CD4-positive, alpha-beta T cell (primary cell): ENCODE measurements around the gene KDM2A. TPM values are rescaled to one million over a fixed set of nuclear protein-coding genes. Genes with fewer than 3 reads are reported as not detected.

Experiments
- ATAC-seq: fragments of 200-7000 bp; cut with Tn5 transposase; one replicate; pipeline ENCODE4 v1.10.0; 2022; ENCODE audit warnings: mild to moderate bottlenecking; ENCODE audit not compliant: poor library complexity
- CTCF ChIA-PET: fragments of 350-600 bp; sonication (Branson Sonifier 250); formaldehyde crosslinking; loops from one replicate; lab custom pipeline; 2021; ENCODE audit warnings: antibody characterized with exemption, inconsistent platforms; lab: Charles Lee
- POLR2A ChIA-PET: fragments of 350-600 bp; sonication (Branson Sonifier 250); formaldehyde crosslinking; loops from one replicate; lab custom pipeline; 2021; ENCODE audit warnings: antibody characterized with exemption, inconsistent platforms; lab: Charles Lee
- DNase-seq, 14 experiments: peaks; one replicate each; pipeline ENCODE4 v3.0.0-alpha.2; 2013 to 2020; ENCODE audit warnings: mixed read lengths in 2 of 14
- H3K27ac ChIP-seq, 2 donors: one replicate each; pipeline versions ENCODE4 v1.5.1 to v1.7.0; 2013; ENCODE audit warnings: low read length in 2 of 2, low read depth in 1 of 2, mild to moderate bottlenecking in 1 of 2
- H3K27me3 ChIP-seq, 2 experiments: 1 replicate in 1 of 2; 2 replicates in 1 of 2; pipeline versions ENCODE4 v1.6.1 to v1.7.0; 2013; ENCODE audit warnings: low read length in 2 of 2, control low read depth in 1 of 2, mild to moderate bottlenecking in 1 of 2, moderate library complexity in 1 of 2; ENCODE audit not compliant: insufficient read depth in 2 of 2, control insufficient read depth in 1 of 2
- H3K36me3 ChIP-seq: one replicate; pipeline ENCODE4 v1.6.1; 2013; ENCODE audit warnings: low read length, control low read depth; ENCODE audit not compliant: insufficient read depth
- H3K4me1 ChIP-seq: one replicate; pipeline ENCODE4 v1.6.1; 2013; ENCODE audit warnings: low read length, control low read depth; ENCODE audit not compliant: insufficient read depth
- H3K4me3 ChIP-seq: one replicate; pipeline ENCODE4 v1.5.1; 2013; ENCODE audit warnings: mild to moderate bottlenecking, low read length, moderate library complexity
- H3K9me3 ChIP-seq, 2 experiments: 1 replicate in 1 of 2; 2 replicates in 1 of 2; pipeline versions ENCODE4 v1.6.1 to v1.7.0; 2013; ENCODE audit warnings: low read length in 2 of 2, mild to moderate bottlenecking in 2 of 2, control low read depth in 1 of 2, moderate library complexity in 1 of 2; ENCODE audit not compliant: control insufficient read depth in 1 of 2, insufficient read depth in 1 of 2
- H3K27ac Mint-ChIP-seq: one replicate; pipeline ENCODE4 v1.8.0; 2020; ENCODE audit warnings: mixed read lengths
- H3K27me3 Mint-ChIP-seq: one replicate; pipeline ENCODE4 v1.8.0; 2021; ENCODE audit warnings: mixed read lengths
- H3K36me3 Mint-ChIP-seq: one replicate; pipeline ENCODE4 v1.8.0; 2021; ENCODE audit warnings: low read depth, mixed read lengths
- H3K4me1 Mint-ChIP-seq: one replicate; pipeline ENCODE4 v1.8.0; 2021; ENCODE audit warnings: low read depth, mixed read lengths
- H3K4me3 Mint-ChIP-seq: one replicate; pipeline ENCODE4 v1.8.0; 2020; ENCODE audit warnings: mild to moderate bottlenecking, mixed read lengths
- H3K9me3 Mint-ChIP-seq: one replicate; pipeline ENCODE4 v1.8.0; 2020; ENCODE audit warnings: mixed read lengths
- CTCF ChIP-seq: fragments of 200-600 bp; IDR thresholded peaks from one replicate; pipeline ENCODE4 v1.8.0; 2022; ENCODE audit warnings: antibody characterized with exemption, mild to moderate bottlenecking
- intact Hi-C, 2 experiments: fragments of 100-400 bp; cut with DNase I in 1 of 2; cut with micrococcal nuclease in 1 of 2; formaldehyde crosslinking; loops; one replicate each; pipeline versions ENCODE4 v1.15.1 to v1.9.0; 2023 to 2025; cut with DNase I, micrococcal nuclease
- total RNA-seq, 174 experiments: library from RNA in 2 of 174; stranded (reverse) in 2 of 174; gene quantifications; one replicate each; pipeline ENCODE4 v1.2.3 and lab custom pipeline; 2021 to 2026

The KDM2A gene
- total RNA-seq, 2 experiments from 2014 or later = 410 to 412 TPM

- H3K27me3 ChIP-seq = no peaks in the 10 kb centered on the region
- ChIA-PET POLR2A (no interaction called here), CTCF (no interaction called here)
- no peak for ATAC-seq
- Mint-ChIP-seq H3K4me1 (peaks cover 7% of the 10 kb centered on the region), H3K36me3 (no peaks in the 10 kb centered on the region), H3K27ac (no peak overlapping the region), H3K27me3 (no peaks in the 10 kb centered on the region), H3K4me3 (no peak overlapping the region), H3K9me3 (no peaks in the 10 kb centered on the region)
- peaks cover 11% of the 10 kb centered on the region for H3K4me1 ChIP-seq
- intact Hi-C loops = loop anchor here in 1 of 2 experiments (10.0 kb wide), 2 partner anchors 274 to 694 kb away; no protein-coding TSS in a partner anchor
- H3K4me3 ChIP-seq = no peak overlapping the region
- no peak for DNase-seq
- TF ChIP-seq CTCF = no peak
- H3K36me3 ChIP-seq = no peaks in the 10 kb centered on the region
- no peak overlapping the region for H3K27ac ChIP-seq
- H3K9me3 ChIP-seq = no peaks in the 10 kb centered on the region
Observed at GRCh38 chr11:67111261-67111660, 7.8 kb upstream of the KDM2A start.

GRCh38 chr11:67113231-67113721, 5.8 kb upstream of the KDM2A start:
- Histone ChIP-seq H3K36me3 (no peaks in the 10 kb centered on the region), H3K9me3 (no peaks in the 10 kb centered on the region), H3K4me3 (no peak overlapping the region), H3K27me3 (no peaks in the 10 kb centered on the region), H3K4me1 (peaks cover 16% of the 10 kb centered on the region), H3K27ac (no peak overlapping the region)
- Mint-ChIP-seq H3K27ac (peak overlapping the region; percentile 68), H3K9me3 (no peaks in the 10 kb centered on the region), H3K4me1 (peaks cover 19% of the 10 kb centered on the region), H3K4me3 (peak overlapping the region; percentile 79), H3K36me3 (no peaks in the 10 kb centered on the region), H3K27me3 (no peaks in the 10 kb centered on the region)
- intact Hi-C loops = loop anchor here in 1 of 2 experiments (10.0 kb wide), 2 partner anchors 272 to 692 kb away; no protein-coding TSS in a partner anchor
- POLR2A ChIA-PET = interaction anchor here (0.9 to 1.6 kb wide), 5 partner anchors 8 to 240 kb away, joined by 3 to 5 read pairs (median 4); partner anchors contain the start of gene POLD4
- TF ChIP-seq CTCF = no peak
- ATAC-seq = no peak
- CTCF ChIA-PET = no interaction called here
- DNase-seq = peak in 5 of 14 experiments; percentile 4 to 49 (median 27)

- ChIA-PET POLR2A (interaction anchor here (1.2 to 1.6 kb wide), 2 partner anchors 11 to 125 kb away, joined by 4 to 5 read pairs; no protein-coding TSS in a partner anchor), CTCF (no interaction called here)
- H3K4me3 ChIP-seq = no peak overlapping the region
- Mint-ChIP-seq H3K4me1 (peaks cover 19% of the 10 kb centered on the region), H3K27me3 (no peaks in the 10 kb centered on the region), H3K36me3 (peaks cover 4% of the 10 kb centered on the region), H3K9me3 (no peaks in the 10 kb centered on the region), H3K27ac (no peak overlapping the region), H3K4me3 (no peak overlapping the region)
- H3K9me3 ChIP-seq = no peaks in the 10 kb centered on the region
- intact Hi-C loops = loop anchor here in 1 of 2 experiments (10.0 kb wide), 2 partner anchors 270 to 690 kb away; no protein-coding TSS in a partner anchor
- ATAC-seq (no peak), DNase-seq (no peak)
- no peak overlapping the region for H3K27ac ChIP-seq
- TF ChIP-seq CTCF = no peak
- H3K27me3 ChIP-seq = no peaks in the 10 kb centered on the region
- peaks cover 16% of the 10 kb centered on the region for H3K4me1 ChIP-seq
- H3K36me3 ChIP-seq = no peaks in the 10 kb centered on the region
Observed at GRCh38 chr11:67114275-67114896, 4.7 kb upstream of the KDM2A start.
